LHCN-M2 (cell line): ENCODE data around the gene PRKCB. TPM values are rescaled to one million over a fixed set of nuclear protein-coding genes. Genes with fewer than 3 reads are reported as not detected.

ENCODE experiments used
- DNase-seq: peaks from one replicate; pipeline ENCODE4 v3.0.0-alpha.2; 2012; ENCODE audit warnings: low read depth
- total RNA-seq: library from RNA; depleted of rRNA; stranded (reverse); fragments of >200 nt; gene quantifications from 2 replicates; pipeline ENCODE4 v1.2.3, GENCODE V29; 2014

Gene PRKCB
- total RNA-seq, 1 experiment from 2014 or later, result not detected

- DNase-seq, result no peak
Measured at GRCh38 chr16:23865853-23866252, 30.1 kb downstream of the PRKCB start.

- no peak for DNase-seq
Measured at GRCh38 chr16:23866621-23867020, 30.8 kb downstream of the PRKCB start.

GRCh38 chr16:23867566-23867965, 31.8 kb downstream of the PRKCB start:
- no peak for DNase-seq

- DNase-seq, result no peak
Measured at GRCh38 chr16:23868136-23868535, 32.4 kb downstream of the PRKCB start.

GRCh38 chr16:23869052-23869451, 33.3 kb downstream of the PRKCB start:
- DNase-seq, result no peak

- DNase-seq, result no peak
Measured at GRCh38 chr16:23871924-23872323, 36.1 kb downstream of the PRKCB start.

GRCh38 chr16:23874613-23875294, 39.0 kb downstream of the PRKCB start:
- DNase-seq, result no peak

- no peak for DNase-seq
Measured at GRCh38 chr16:23876256-23876896, 40.6 kb downstream of the PRKCB start.

GRCh38 chr16:23877107-23878070, 41.6 kb downstream of the PRKCB start:
- no peak for DNase-seq

GRCh38 chr16:23879735-23880373, 44.1 kb downstream of the PRKCB start:
- no peak for DNase-seq

GRCh38 chr16:23889189-23889588, 53.4 kb downstream of the PRKCB start:
- DNase-seq, result no peak

- no peak for DNase-seq
Measured at GRCh38 chr16:23893986-23894385, 58.2 kb downstream of the PRKCB start.

GRCh38 chr16:23895052-23895451, 59.3 kb downstream of the PRKCB start:
- no peak for DNase-seq

GRCh38 chr16:23896832-23897821, 61.3 kb downstream of the PRKCB start:
- DNase-seq, result no peak

- no peak for DNase-seq
Measured at GRCh38 chr16:23898682-23899430, 63.1 kb downstream of the PRKCB start.

- no peak for DNase-seq
Measured at GRCh38 chr16:23899869-23900268, 64.1 kb downstream of the PRKCB start.

- no peak for DNase-seq
Measured at GRCh38 chr16:23900480-23901177, 64.8 kb downstream of the PRKCB start.

- no peak for DNase-seq
Measured at GRCh38 chr16:23901178-23902033, 65.6 kb downstream of the PRKCB start.
